Measurements from ENCODE around the gene CXCL9.
"Not testable (repeated sequence)": the region's sequence is repeated elsewhere in the genome, so short reads cannot be mapped to it uniquely, and the experiment has no call there.

The CXCL9 gene
- 0 to 41.0 (median 0.12) reads per million in 18 experiments for total RNA-seq

DNA sequence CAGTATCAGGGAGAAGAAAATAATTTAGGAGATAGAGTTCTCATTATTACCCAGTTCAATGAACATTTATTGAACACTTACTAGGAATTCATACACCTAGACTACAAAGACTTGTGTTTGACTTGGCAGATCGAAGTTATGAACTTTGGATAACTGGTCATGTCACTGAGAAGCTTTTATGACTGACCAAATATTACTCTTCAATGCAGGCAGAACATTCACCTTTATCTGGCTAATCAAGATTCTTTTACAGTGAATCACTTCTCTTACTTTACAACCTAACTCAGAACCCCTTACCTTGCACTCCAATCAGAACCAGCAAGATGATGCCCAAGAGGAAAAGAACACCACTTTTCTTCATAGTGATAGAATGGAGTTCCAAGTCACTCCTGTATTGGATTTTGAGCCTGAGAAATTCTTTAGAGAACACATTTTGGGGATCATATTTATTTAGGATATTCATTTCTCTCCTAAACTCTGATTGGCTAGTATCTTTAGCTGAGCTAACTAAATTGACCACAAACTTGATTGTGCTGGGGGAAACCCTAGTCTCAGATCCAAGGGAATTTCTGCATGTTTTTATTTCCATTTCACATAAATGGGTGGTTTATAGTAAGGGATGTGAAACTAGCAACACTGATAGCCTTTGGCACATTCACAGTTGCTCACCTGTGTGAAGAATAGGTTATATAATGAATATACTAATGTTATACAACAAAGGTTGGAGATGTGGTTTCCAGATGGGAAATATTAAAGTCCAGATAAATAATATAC is at the start of gene CXCL9:
TSS of gene CXCL9 (minus strand) at position 421 of the 774 bp plus-strand sequence. CDS start at position 361, 60 bp downstream.
- no peak for DNase-seq

DNA sequence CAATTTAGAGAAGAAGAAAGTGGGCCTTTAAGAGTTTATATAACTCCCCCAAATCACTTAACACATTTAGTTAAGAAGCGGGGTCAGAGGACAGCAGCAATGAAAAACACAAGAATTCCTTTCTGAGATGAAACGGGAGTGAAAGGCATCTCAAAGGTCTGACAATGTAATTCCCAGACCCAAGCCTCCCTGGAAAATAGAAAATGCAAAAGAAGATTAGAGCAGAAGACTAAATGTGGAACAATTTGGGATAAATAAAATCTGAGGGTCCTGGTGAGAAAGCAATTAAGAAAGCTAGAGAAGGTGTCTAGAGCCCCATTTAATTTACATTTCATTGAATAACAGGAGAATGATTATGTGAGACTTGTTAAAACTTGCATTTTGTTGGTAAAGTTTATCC is 48.1 kb upstream of the CXCL9 start:
- no peak for DNase-seq

DNA sequence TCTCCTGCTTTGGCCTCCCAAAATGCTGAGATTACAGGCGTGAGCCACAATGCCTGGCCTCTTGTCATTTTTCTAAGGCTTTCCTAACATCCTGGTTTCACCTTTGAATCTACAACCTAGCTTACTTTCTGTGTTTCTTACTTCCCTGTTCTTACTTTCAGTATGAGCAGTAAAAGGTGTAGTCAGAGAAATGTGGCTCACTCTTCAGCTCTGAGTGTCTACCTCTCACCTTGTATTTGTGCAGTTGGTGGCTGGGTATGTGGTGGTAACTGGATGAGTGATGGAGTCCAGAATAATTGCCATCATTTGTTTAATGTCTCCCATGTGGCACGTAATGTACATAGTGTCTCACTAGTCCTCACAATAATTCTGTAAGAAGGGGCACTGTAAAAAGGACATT is 47.7 kb upstream of the CXCL9 start:
- DNase-seq: no peak

DNA sequence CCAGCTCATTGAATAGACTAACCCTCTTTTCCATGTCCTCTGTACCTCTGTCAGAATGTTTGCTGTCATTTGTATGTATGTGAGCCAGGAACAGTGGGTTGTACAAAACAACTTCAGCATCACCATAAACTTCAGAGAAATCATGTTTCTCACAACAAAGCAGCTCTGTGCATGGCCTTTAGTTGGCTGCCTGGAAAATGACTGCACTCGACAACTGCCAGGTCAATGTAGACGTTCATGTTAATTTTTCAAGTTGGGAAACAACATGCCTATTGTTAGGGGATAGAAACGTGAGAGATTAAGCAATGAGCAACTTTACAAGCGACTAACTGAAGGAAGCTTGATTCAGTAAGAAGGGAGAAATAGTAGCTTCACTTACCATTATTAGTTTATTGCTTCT is 46.4 kb upstream of the CXCL9 start:
- DNase-seq: no peak

DNA sequence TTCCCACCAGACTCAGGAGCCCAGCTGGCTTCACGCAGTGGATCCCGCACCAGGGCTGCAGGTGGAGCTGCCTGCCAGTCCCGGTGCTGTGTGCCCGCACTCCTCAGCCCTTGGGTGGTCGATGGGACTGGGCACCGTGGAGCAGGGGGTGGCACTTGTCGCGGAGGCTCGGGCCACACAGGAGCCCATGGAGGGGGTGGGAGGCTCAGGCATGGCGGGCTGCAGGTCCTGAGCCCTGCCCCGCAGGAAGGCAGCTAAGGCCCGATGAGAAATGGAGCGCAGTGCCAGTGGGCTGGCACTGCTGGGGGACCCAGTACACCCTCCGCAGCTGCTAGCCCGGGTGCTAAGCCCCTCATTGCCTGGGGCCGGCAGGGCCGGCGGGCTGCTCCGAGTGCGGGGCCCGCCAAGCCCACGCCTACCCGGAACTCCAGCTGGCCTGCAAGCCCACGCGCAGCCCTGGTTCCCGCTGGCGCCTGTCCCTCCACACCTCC is 43.3 kb upstream of the CXCL9 start:
- not testable (repeated sequence) for DNase-seq

DNA sequence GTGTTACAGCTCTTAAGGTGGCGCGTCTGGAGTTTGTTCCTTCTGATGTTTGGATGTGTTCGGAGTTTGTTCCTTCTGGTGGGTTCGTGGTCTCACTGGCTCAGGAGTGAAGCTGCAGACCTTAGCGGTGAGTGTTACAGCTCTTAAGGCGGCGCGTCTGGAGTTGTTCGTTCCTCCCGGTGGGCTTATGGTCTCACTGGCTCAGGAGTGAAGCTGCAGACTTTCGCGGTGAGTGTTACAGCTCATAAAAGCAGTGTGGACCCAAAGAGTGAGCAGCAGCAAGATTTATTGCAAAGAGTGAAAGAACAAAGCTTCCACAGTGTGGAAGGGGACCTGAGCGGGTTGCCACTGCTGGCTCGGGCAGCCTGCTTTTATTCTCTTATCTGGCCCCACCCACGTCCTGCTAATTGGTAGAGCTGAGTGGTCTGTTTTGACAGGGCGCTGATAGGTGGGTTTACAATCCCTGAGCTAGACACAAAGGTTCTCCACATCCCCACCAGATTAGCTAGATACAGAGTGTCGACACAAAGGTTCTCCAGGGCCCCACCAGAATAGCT is 42.6 kb upstream of the CXCL9 start:
- DNase-seq: not testable (repeated sequence)

DNA sequence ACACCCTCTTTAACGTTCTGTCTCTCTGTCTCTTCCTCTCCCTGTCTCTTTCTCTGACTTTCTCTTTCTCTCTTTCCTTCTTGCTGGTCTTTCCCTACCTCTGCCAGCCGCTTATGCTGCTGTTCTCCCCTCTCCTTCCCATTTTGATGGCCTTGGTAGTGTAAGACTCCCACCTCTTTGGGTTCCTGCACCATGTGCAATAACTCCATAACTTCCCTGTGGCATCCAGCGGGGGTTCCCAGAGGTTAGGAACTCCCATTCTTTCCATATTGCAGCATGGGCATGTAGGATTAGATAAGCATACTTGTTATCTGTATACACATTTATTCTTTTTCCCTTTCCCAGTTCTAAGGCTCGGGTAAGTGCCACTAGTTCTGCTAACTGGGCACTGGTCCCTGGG is 37.4 kb upstream of the CXCL9 start:
- peak in 1 of 2 donors; percentile 15 for DNase-seq

DNA sequence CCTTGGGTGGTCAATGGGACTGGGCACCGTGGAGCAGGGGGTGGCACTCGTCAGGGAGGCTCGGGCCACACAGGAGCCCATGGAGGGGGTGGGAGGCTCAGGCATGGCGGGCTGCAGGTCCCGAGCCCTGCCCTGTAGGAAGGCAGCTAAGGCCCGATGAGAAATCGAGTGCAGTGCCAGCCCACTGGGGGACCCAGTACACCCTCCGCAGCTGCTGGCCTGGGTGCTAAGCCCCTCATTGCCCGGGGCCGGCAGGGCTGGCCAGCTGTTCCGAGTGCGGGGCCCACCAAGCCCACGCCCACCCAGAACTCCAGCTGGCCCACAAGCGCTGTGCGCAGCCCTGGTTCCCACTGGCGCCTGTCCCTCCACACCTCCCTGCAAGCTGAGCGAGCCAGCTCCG is 36.0 kb upstream of the CXCL9 start:
- not testable (repeated sequence) for DNase-seq

DNA sequence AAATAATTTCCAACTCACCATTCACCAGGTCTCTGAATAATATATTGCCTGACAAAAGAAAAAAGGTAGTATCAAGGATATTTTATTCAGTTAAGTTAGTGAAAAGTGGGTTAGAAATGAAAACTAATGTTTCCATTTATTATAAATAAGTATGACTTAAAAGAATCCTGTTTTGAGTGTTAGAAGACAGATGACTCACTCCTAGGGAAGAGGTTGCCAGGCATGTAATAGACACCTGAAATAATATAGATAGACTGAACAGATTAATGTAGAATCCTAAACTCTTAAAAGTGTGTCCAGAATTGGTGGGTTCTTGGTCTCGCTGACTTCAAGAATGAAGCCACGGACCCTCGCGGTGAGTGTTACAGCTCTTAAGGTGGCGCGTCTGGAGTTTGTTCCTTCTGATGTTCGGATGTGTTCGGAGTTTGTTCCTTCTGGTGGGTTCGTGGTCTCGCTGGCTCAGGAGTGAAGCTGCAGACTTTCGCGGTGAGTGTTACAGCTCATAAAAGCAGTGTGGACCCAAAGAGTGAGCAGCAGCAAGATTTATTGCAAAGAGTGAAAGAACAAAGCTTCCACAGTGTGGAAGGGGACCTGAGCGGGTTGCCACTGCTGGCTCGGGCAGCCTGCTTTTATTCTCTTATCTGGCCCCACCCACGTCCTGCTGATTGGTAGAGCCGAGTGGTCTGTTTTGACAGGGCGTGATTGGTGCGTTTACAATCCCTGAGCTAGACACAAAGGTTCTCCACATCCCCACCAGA is 35.1 kb upstream of the CXCL9 start:
- not testable (repeated sequence) for DNase-seq

DNA sequence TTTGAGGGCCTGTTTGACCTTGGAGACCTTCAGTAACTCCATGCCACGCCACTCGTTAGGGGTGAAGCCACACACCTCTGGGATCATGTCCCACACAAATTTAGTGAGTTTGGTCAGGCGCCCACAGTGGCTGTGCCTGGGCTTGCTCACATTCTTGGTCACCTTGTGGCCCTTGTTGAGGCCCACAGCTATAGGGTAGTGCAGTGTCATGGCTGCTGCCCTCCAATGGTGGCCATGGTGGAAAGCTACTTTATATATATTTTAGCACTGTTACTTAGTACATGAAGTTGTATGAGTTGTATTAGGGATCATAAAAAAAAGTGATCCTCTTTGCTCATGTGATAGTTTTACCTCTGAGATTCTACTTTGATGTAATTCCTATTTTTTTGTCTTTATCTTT is 29.5 kb upstream of the CXCL9 start:
- DNase-seq: no peak

DNA sequence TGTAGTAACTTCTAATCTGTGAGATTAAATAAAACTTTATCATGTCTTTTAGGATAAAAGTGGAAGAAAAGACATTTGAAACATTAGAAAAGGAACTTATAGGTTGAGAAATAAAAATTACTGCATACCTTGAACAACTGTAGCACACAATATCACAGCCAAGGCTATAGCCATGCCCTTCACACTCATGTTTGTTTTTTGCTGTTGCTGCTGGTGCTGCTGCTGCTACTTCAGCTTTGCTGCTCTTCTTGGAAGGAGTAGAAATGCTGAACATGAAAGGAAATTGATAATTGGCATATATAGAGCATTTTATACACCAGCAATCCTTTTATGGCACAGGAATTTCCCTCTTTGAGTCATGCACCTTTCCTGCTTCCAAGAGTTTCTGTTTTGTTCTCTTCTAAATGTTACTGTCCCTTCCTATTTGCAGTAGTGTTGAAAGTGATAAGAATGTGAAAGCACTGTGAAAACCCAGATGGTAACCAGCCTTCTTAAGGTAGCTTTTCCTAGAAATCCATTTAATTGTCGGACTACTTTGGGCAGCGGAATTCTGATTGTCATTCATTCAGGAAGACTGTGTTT is 28.6 kb upstream of the CXCL9 start, which contains the start of gene CXCL11:
TSS of gene CXCL11 (minus strand) at position 272 of the 582 bp plus-strand sequence. CDS start at position 189, 83 bp downstream.
- no peak for DNase-seq

DNA sequence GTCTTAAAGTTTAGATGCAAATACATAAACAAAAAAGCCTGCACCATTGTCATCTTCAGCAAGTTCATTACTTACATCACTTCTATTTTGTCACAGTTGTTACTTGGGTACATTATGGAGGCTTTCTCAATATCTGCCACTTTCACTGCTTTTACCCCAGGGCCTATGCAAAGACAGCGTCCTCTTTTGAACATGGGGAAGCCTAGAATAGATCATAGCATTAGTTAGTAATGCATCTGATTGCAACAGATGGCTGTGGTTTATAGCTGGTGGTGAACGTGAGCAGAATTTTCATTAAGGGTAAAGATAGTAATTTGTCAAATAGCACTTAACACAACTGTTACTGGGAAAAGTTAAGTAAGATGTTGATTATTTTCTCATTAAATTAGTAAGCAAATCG is 27.8 kb upstream of the CXCL9 start:
- DNase-seq: peak; percentile 75 to 88

DNA sequence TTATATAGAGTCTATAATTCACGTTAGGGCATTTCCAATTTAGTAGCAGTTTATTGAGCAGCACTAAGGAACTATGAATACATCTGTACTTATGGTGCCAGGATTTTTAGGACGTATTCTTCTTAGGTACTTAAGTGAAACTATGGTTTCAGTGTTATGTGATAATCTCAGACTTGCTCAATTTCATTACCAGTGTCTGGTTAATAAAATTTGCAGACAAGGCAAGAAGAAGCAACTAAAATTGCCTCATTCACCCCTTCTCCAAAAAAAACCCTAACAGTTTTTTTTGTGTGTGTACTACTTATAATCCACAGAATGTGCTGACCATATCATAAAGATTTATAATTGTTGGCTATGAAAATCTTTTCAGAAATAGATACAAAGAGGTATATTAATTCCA is 22.0 kb upstream of the CXCL9 start:
- DNase-seq: peak in 1 of 2 donors; percentile 76

DNA sequence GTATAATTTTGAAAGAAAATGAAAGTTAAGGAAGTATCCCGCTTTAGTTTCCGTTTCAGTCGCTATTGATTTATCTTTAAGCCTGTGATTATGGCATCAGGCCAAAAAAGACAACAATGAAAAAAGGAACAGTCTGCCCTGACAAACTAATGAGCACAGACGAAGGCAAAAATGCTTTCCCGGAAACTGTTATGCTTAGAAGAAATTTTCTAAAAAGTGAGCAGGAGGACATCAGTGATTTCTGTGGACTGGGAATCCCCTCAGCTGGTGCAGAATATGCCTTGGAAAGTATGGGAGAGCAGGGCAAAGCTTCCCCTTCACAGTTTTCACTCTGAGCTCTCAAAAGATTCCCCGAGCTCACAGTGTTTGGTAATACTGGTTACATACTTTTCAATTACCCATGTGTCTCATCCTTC is 21.0 kb upstream of the CXCL9 start:
- peak; percentile 16 to 59 for DNase-seq

DNA sequence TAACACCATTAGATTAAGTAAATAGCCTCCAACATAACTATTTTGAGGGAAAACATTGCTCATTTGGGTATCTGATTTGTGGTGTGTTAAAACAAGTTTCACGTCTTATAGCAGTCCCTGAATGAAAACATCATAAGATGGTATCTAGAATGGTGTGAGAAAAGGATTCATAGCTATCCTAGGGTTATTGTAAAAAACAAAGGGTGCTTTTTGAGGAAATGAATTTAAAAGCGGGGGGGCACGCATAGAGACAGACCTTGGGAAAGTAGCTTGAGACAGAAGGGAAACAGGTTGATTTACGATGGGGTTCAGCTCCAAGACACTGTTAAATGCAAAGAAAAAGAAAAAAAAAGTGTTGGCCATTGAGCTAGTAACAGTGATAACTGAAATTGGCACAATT is 16.8 kb upstream of the CXCL9 start:
- no peak for DNase-seq

DNA sequence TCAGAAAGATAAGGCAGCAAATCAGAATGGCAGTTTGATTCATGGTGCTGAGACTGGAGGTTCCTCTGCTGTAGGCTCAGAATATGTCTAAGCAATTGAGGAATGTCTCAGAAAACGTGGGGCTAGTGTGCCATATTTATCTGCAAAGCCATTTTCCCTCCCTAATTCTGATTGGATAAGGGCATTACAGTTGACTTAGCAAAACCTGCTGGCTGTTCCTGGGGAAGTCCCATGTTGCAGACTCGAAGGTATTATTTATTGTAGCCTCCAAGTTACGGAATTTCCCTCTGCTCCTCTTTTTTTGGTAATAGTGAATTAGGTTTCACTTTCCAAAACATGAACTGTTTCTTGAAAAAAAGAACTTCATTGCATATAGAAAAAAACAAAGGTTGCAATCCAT is 16.1 kb upstream of the CXCL9 start, which contains the start of gene CXCL10:
TSS of gene CXCL10 (minus strand) at position 109 of the 400 bp plus-strand sequence. CDS start at position 43, 66 bp downstream.
- DNase-seq: no peak

DNA sequence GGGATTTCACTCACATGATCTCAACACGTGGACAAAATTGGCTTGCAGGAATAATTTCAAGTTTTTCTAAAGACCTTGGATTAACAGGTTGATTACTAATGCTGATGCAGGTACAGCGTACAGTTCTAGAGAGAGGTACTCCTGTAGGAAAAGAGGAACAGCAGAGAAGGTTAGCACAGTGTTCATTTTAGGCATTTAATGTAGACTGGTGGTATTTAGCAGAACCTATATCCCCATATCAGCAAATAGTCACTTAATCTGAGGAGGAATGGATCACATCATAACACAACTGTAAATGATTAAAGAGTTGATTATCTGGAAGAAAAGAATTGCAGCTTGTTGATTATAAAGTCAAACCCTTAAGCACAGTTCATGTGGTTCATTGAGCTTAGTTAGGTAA is 15.4 kb upstream of the CXCL9 start:
- DNase-seq: no peak

DNA sequence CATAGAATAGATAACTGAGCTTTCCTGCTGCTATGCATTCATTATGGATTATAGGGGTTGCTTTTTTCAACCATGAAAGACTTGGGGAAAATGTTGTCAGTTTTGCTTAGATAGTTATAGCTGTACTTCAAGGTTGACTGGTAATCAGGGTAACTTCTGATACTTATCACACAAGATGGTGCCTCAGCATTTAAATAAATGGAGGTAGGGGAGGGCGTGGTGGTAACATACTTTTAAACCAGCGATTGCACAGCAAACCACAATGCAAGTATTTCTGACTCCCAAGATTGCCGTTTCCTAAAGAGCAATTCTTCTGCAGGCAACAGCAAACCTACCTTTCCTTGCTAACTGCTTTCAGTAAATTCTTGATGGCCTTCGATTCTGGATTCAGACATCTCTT is 14.7 kb upstream of the CXCL9 start:
- no peak for DNase-seq

DNA sequence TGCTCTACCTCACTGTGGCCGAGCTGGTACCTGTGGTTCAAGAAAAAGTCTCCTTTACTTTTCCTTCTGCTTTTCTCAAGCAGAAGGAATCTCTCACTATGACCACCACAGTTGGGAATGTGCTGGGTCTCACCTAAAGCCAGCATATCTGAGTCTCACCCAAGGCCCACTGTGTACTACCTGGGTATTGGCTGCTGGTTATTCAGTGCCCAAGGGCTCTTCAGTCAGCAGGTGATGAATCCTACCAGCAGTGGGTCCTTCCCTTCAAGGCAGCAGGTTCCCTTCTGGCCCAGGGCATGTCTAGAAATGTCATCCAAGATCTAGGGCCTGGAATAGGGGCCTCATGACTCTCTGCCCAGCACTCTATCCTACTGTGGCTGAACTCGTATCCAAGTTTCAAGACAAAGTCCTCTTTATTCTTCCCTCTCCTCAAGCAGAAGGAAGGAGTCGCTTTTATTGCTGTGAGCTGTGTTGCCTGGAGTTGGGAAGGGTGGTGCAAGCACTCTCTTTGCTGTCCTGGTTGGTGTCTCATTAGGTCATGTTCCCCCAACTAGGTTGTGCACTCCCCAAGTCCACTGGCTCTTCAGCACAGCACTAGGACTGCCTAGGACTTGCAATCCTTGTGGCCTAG is 9.9 kb upstream of the CXCL9 start:
- no peak for DNase-seq

DNA sequence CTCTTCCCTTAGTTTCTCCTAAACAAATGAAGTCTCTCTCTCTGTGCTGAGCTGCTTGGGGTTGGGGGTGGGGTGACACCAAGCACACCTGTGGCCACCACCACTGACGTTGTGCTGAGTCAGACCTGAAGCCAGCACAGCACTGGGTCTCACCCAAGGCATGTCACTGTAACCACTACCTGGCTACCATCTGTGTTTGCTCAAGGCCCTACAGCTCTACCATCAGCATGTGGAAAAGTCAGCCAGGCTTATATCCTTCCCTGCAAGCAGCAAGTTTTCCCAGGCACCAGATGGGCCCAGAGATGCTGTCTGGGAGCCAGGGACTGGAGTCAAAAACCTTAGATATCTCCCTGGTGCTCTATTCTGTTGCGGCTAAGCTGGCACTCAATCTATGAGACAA is 9.1 kb upstream of the CXCL9 start:
- DNase-seq: no peak

DNA sequence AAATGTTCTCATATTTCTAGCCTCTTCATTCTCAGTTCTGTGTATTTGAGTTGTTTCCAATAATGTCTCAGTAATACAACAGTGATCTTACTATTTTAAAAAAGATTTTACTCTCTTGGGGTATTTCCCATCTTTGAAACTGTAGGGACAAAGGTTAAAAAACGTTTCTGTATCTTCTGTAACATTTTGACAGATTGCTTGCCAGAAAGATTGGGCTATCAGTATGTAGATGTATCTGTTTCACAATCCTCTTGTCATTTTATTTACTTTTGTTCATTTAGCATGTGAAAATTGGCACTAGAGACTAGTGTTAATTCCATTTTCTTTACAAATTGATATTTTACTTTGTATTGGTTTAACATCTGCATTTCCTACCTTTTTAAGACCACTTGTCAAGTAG is 6.2 kb upstream of the CXCL9 start:
- DNase-seq: no peak

DNA sequence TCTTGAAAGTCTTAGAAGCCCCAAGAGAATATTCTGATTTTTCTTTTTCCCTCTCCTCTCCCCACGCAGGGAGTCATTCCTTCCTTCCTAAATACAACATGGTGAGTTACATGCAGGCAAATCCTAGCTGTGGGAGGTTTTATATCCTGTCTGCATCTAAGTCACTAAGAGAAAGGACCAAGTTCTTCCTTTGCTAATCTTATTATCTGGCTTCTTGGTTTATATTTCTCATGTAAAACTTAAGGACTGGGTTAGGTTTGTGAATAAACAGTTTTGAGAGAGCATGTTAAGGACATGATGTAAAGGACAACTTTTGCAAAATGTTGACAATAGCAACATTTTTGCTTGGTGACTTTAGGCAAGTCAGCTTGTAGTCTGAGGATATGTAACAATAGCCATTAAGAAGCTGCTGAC is 5.1 kb upstream of the CXCL9 start:
- DNase-seq: no peak

Measured in inflammatory macrophage (primary cell).